NCI-H1092 (cell line): ENCODE data around the gene PTK6.
A peak's percentile ranks its signal among the peaks of the same experiment; 100 is the strongest.

Experiments used
- DNase-seq: peaks from one replicate; lab custom pipeline; 2025; lab: John Stamatoyannopoulos, UW

The PTK6 gene

DNA sequence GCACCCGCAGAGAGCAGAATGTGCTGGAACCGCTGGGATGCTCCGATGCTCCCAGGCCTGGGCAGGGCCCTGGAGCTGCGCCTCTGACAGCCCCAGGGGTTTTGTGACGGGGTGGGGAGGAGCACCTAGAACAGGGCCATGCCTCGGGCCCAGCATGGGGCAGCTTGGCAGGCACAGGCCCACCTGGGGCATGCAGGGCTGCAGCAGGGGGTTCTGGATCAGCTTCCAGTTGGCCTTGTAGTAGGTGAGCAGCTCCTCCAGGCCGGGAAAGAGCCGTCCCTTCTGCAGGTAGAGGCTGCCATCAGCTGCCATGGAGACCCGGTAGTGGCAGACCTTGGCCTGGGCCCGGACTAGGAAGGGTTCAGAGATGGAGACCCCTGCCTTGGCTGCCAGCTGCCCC, 6.0 kb upstream of the PTK6 start:
- DNase-seq: no peak

DNA sequence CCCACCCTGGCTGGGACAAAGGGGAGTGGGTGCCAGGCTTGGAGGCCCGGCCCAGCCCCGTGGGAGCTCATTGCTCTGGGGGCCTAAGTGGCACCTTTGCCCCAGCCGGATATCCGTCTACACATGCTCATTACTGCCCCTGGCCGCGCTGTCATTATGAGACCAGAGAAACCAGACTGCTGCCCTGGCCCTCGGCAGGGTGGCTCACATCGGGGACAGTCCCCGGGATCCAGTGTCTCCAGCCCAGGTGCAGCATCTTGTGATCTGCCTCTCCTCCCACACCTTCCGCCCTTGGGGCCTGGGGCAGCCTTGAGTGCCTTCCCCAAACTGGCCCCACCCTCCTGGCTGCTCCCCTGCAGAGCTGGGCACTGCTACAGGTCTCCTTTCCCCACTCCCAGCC, 5.5 kb upstream of the PTK6 start:
- no peak for DNase-seq

GRCh38 chr20:63542031-63542559, 4.9 kb upstream of the PTK6 start:
- no peak for DNase-seq

DNA sequence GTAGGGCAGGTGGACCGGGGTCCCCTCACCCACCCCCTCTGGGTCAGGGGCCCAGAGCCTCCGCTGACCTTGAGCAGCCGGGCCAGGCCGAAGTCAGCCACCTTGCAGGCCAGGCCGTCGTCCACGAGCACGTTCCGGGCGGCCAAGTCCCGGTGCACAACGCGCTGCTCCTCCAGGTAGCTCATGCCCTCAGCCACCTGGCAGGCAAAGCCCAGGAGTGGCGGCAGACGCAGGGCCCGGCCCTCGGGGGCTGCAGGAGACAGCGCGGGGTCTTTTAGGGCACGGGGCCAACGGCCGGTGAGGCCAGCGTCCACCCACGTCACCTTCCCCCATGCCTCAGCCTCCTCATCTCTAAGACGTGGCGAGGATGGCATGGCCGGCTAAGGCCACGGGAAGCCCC, 4.2 kb upstream of the PTK6 start:
- no peak for DNase-seq

- no peak for DNase-seq
Observed at GRCh38 chr20:63540417-63541186, 3.4 kb upstream of the PTK6 start.

- no peak for DNase-seq
Observed at GRCh38 chr20:63539441-63540370, 2.5 kb upstream of the PTK6 start.

- DNase-seq: no peak
Observed at GRCh38 chr20:63539092-63539430, 1.9 kb upstream of the PTK6 start.

DNA sequence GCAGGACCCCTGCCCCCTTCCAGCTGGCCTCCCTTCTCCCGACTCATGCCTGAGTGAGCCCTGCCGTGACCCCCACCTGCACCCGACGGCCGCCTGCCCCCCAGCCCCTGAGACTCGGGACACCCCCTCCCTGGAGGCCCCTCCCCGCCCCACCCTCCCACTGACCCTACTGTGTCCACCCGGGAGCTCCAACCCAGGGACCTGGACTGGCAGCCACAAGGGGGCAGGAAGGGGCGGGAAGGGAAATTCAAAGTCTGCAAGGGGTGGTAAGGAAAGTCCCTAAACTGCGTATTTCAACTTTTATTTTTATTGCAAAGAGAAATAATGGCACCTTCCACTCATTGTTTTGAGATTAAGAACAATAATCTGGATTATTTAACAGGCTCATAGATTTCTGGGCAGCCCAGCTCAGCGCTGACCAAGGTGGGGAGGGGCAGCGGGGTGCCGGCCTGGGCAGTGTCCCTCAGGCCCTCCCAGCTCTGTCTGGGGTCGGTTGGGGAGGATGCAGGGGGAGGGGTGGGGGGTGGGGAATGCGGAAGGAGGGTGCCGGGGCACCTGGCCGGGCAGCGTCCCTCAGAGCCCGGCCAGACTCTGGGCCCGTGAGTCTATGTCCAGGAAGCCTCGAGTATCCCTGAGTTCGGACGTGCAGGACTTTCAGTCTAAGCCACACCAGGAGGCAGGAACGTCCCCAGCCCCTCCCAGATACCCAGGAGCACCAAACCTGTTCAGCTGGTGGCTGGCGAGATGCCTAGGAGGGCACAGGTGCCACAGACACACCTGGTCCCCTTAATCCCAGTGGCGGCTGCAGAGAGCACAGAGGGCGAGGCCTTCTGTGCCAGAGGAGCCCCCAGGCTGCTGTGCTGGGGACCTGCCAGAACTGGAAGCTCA, 1.3 kb upstream of the PTK6 start:
- no peak for DNase-seq

- peak; percentile 31 for DNase-seq
Observed at GRCh38 chr20:63537525-63538203, 488 bp upstream of the PTK6 start.

- peak; percentile 28 for DNase-seq
Observed at GRCh38 chr20:63536241-63536977, 767 bp downstream of the PTK6 start.

- DNase-seq: no peak
Observed at GRCh38 chr20:63534831-63535651, 2.1 kb downstream of the PTK6 start.

- DNase-seq: no peak
Observed at GRCh38 chr20:63534427-63534830, 2.7 kb downstream of the PTK6 start.

DNA sequence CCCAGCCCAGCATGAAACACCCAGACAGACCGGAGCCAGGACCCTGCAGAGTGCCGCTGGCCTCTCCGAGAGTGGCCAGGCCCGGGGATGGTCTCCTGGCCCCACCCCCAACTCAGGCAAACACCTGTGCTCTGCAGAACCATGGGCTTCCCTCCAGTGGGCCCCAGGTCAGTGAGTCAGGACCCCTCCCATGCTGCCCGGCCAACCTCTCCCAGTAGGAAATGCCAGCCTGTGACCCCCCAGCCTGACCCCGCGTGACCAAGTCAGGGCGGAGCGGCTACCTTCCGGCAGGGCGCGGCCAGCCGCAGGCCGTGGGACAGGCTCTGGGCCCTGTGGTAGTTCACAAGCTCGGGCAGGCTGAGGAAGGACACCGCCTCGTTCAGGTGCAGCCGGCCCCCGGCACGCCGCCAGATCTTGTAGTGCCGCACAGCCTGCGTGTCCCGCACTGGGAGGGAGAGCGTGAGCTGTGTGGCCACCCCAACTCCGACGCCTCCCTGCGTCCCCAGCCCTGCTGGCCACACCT, 3.2 kb downstream of the PTK6 start:
- no peak for DNase-seq

DNA sequence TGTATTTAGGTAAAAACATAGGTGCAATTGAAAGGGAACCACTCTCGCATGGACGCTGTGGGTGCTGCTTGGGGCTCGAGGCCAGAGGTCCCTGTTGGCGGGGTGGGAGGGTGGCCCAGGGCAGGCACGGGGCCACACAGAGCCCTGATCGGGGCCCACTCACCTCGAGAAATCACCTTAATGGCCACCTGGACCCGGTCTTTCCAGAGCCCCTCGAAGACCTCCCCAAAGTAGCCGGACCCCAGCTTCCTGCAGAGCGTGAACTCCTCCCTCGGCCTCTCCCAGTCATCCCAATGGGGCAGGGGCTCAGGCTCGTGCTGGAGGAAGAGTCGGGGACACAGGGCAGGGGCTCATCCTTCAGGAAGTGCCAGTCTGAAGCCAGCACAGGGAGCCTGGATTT, 3.8 kb downstream of the PTK6 start:
- no peak for DNase-seq

- no peak for DNase-seq
Observed at GRCh38 chr20:63532449-63532971, 4.7 kb downstream of the PTK6 start.

- no peak for DNase-seq
Observed at GRCh38 chr20:63531686-63532448, 5.3 kb downstream of the PTK6 start.

- no peak for DNase-seq
Observed at GRCh38 chr20:63530788-63531160, 6.4 kb downstream of the PTK6 start.
